Hepatocyte (in vitro differentiated cells): ENCODE data around the gene RFX7. TPM values are rescaled to one million over a fixed set of nuclear protein-coding genes. Genes with fewer than 3 reads are reported as not detected.

ENCODE experiments used
- DNase-seq: peaks from one replicate; pipeline ENCODE4 v3.0.0-alpha.2; 2016; ENCODE audit warnings: low spot score
- H2AFZ ChIP-seq: fragments of 200-600 bp; sonication (generic); 2 replicates; pipeline ENCODE4 v1.6.0; 2016; ENCODE audit warnings: antibody characterized with exemption, mild to moderate bottlenecking
- H3K27ac ChIP-seq: fragments of 200-600 bp; sonication (generic); 2 replicates; pipeline ENCODE4 v1.5.1; 2016; ENCODE audit warnings: mild to moderate bottlenecking
- H3K27me3 ChIP-seq: fragments of 200-600 bp; sonication (generic); 2 replicates; pipeline ENCODE4 v1.6.1; 2016
- H3K36me3 ChIP-seq: fragments of 200-600 bp; sonication (generic); replicated peaks from 2 replicates; pipeline ENCODE4 v1.5.1; 2016; ENCODE audit warnings: low read depth; ENCODE audit not compliant: insufficient read depth
- H3K4me1 ChIP-seq: fragments of 200-600 bp; sonication (generic); 2 replicates; pipeline ENCODE4 v1.5.1; 2016; ENCODE audit warnings: mild to moderate bottlenecking, moderate library complexity; ENCODE audit not compliant: insufficient read depth
- H3K4me2 ChIP-seq: fragments of 200-600 bp; sonication (generic); 2 replicates; pipeline ENCODE4 v1.6.0; 2016
- H3K4me3 ChIP-seq: fragments of 200-600 bp; sonication (generic); 2 replicates; pipeline ENCODE4 v1.5.1; 2016; ENCODE audit warnings: mild to moderate bottlenecking
- H3K79me2 ChIP-seq: fragments of 200-600 bp; sonication (generic); 2 replicates; pipeline ENCODE4 v1.6.0; 2017; ENCODE audit warnings: mild to moderate bottlenecking
- H3K9me2 ChIP-seq: fragments of 200-600 bp; sonication (generic); replicated peaks from 2 replicates; pipeline ENCODE4 v1.6.0; 2017; ENCODE audit warnings: mild to moderate bottlenecking; ENCODE audit not compliant: insufficient read depth
- H3K9me3 ChIP-seq: fragments of 200-600 bp; sonication (generic); 2 replicates; pipeline ENCODE4 v1.5.1; 2016; ENCODE audit warnings: low read depth, mild to moderate bottlenecking
- H4K20me1 ChIP-seq: fragments of 200-600 bp; sonication (generic); 2 replicates; pipeline ENCODE4 v1.6.0; 2016; ENCODE audit warnings: mild to moderate bottlenecking; ENCODE audit not compliant: insufficient read depth, poor library complexity, severe bottlenecking
- EZH2 ChIP-seq: fragments of 200-600 bp; sonication (generic); IDR thresholded peaks from 2 replicates; pipeline ENCODE4 v1.6.1; 2016; ENCODE audit warnings: antibody characterized with exemption, mild to moderate bottlenecking, borderline replicate concordance
- EZH2phosphoT487 ChIP-seq: fragments of 200-600 bp; sonication (generic); IDR thresholded peaks from one replicate; pipeline ENCODE4 v1.6.1; 2018; ENCODE audit warnings: antibody characterized with exemption, mild to moderate bottlenecking, low read depth, moderate library complexity; ENCODE audit not compliant: unreplicated experiment, severe bottlenecking
- WGBS: methylation state at CpG from one replicate; pipeline ENCODE4 v1.1.6; 2016; ENCODE audit warnings: low lambda C conversion rate; ENCODE audit errors: missing lambda C conversion rate; 5-methylcytosine and 5-hydroxymethylcytosine counted together
- polyA plus RNA-seq: library from polyadenylated mRNA; unstranded; fragments of >200 nt; fragmentation: Nextera tagmentation; extraction: Ambion mirVana; gene quantifications from 2 replicates; pipeline ENCODE4 v1.2.1, GENCODE V29; 2016
- total RNA-seq: library from RNA; depleted of rRNA; stranded (reverse); fragments of >200 nt; gene quantifications from 2 replicates; pipeline ENCODE4 v1.2.3, GENCODE V29; 2014
- TF ChIP-seq, protein P1 (sequence below): fragments of 200-600 bp; sonication (generic); IDR thresholded peaks from 2 replicates; pipeline ENCODE4 v1.5.1; 2016; ENCODE audit warnings: antibody characterized with exemption, mild to moderate bottlenecking; ENCODE audit not compliant: poor library complexity

Gene RFX7
- total and polyA plus RNA-seq, 2 experiments from 2014 or later: 4.3 to 8.3 TPM

- Histone ChIP-seq H3K9me3 (no peaks in the 10 kb centered on the region), H2AFZ (no peak overlapping the region), H3K4me3 (no peak overlapping the region), H3K36me3 (no peaks in the 10 kb centered on the region), H3K4me2 (no peak overlapping the region), H3K27me3 (peaks cover 17% of the 10 kb centered on the region), H3K9me2 (no peaks in the 10 kb centered on the region), H3K79me2 (no peaks in the 10 kb centered on the region), H3K27ac (no peak overlapping the region), H4K20me1 (no peaks in the 10 kb centered on the region), H3K4me1 (peaks cover 6% of the 10 kb centered on the region)
- peak; percentile 97 for TF ChIP-seq EZH2phosphoT487
- TF ChIP-seq, protein P1, sequence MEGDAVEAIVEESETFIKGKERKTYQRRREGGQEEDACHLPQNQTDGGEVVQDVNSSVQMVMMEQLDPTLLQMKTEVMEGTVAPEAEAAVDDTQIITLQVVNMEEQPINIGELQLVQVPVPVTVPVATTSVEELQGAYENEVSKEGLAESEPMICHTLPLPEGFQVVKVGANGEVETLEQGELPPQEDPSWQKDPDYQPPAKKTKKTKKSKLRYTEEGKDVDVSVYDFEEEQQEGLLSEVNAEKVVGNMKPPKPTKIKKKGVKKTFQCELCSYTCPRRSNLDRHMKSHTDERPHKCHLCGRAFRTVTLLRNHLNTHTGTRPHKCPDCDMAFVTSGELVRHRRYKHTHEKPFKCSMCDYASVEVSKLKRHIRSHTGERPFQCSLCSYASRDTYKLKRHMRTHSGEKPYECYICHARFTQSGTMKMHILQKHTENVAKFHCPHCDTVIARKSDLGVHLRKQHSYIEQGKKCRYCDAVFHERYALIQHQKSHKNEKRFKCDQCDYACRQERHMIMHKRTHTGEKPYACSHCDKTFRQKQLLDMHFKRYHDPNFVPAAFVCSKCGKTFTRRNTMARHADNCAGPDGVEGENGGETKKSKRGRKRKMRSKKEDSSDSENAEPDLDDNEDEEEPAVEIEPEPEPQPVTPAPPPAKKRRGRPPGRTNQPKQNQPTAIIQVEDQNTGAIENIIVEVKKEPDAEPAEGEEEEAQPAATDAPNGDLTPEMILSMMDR: no peak
- 49% methylated on average over 4 of the region's 4 CpGs for WGBS
- no peak for DNase-seq
These were observed 7.8 kb upstream of the RFX7 start for GRCh38 chr15:56251315-56252095.

DNA sequence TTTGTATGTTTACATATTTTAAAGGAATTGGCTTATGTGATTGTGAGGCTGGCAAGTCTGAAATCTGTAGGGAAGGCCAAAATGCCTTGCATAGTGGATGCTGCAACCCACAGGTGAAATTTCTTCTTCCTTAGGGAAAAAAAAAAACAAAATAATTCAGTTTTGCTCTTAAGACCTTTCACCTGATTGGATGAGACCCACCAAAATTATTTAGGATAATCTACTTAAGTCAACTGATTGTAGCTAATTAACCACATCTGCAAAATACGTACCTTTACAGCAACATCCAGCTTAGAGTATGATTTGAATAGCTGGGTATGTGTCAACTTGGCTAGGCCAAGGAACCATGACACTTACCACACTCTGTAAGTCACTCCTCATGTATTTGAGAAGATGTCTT is 6.9 kb upstream of the RFX7 start:
- H3K27ac ChIP-seq: no peak overlapping the region
- 86% methylated on average over 1 of the region's 1 CpG for WGBS
- no peaks in the 10 kb centered on the region for H3K9me3 ChIP-seq
- no peaks in the 10 kb centered on the region for H3K79me2 ChIP-seq
- H2AFZ ChIP-seq: no peak overlapping the region
- peaks cover 17% of the 10 kb centered on the region for H3K27me3 ChIP-seq
- no peak overlapping the region for H3K4me3 ChIP-seq
- DNase-seq: no peak
- H3K9me2 ChIP-seq: no peaks in the 10 kb centered on the region
- H3K4me2 ChIP-seq: no peak overlapping the region
- H3K36me3 ChIP-seq: no peaks in the 10 kb centered on the region
- H4K20me1 ChIP-seq: no peaks in the 10 kb centered on the region
- no peak for TF ChIP-seq EZH2phosphoT487
- no peak for TF ChIP-seq EZH2
- TF ChIP-seq, protein P1: no peak
- peaks cover 7% of the 10 kb centered on the region for H3K4me1 ChIP-seq

GRCh38 chr15:56249092-56249491 is 5.4 kb upstream of the RFX7 start:
- H3K79me2 ChIP-seq: no peaks in the 10 kb centered on the region
- H3K27me3 ChIP-seq: peaks cover 16% of the 10 kb centered on the region
- no peak overlapping the region for H3K4me3 ChIP-seq
- no peaks in the 10 kb centered on the region for H3K9me2 ChIP-seq
- no peaks in the 10 kb centered on the region for H4K20me1 ChIP-seq
- peaks cover 19% of the 10 kb centered on the region for H3K4me1 ChIP-seq
- no peak overlapping the region for H2AFZ ChIP-seq
- no peak overlapping the region for H3K4me2 ChIP-seq
- TF ChIP-seq, protein P1: peak; percentile 45
- TF ChIP-seq EZH2: no peak
- no peak for TF ChIP-seq EZH2phosphoT487
- H3K27ac ChIP-seq: no peak overlapping the region
- DNase-seq: peak; percentile 35
- H3K36me3 ChIP-seq: no peaks in the 10 kb centered on the region
- H3K9me3 ChIP-seq: no peaks in the 10 kb centered on the region
